HG02973 (cell line): ENCODE results near the gene COQ10A.
A peak's percentile ranks its signal among the peaks of the same experiment; 100 is the strongest.
"Not testable (repeated sequence)": the region's sequence is repeated elsewhere in the genome, so short reads cannot be mapped to it uniquely, and the experiment has no call there.

Source experiments
- ATAC-seq: cut with Tn5 transposase; IDR thresholded peaks from one replicate; pipeline ENCODE4 v1.9.1; 2021; ENCODE audit warnings: moderate library complexity; ENCODE audit not compliant: unreplicated experiment

The COQ10A gene

DNA sequence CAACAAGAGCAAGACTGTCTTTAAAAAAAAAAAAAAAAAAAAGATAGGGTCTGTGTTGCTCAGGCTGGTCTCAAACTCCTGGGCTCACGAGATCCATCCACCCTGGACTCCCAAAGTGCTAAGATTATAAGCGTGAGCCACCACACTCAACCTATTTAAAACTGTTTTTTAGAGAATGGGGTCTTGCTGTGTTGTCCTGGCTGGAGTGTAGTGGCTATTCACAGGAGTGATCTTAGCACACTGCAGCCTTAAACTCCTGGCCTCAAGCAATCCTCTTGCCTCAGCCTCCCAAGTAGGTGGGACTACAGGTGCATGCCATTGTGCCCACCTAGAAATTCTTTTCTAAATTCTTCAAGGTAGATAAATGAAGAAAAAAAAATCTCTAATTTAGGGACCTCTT lies 7.6 kb downstream of the COQ10A start:
- no peak for ATAC-seq

- no peak for ATAC-seq
Measured at GRCh38 chr12:56278905-56279304, 12.2 kb downstream of the COQ10A start.

- ATAC-seq, result no peak
Measured at GRCh38 chr12:56280849-56281248, 14.1 kb downstream of the COQ10A start.

DNA sequence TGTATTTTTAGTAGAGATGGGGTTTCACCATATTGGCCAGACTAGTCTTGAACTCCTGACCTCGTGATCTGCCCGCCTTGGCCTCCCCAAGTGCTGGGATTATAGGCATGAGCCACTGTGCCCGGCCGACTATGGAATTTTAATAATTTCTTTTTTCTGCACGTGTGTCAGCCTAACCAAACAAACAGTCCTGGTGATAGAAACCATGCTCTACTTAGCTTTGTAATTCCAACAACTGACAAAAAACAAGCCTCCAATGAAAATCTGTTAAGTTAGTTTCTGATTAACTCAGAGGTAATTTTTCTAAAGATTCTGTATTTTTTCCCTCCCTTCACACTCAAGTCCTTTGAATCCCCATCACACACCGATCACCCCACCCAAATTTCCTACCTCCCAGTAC lies 15.3 kb downstream of the COQ10A start:
- ATAC-seq, result no peak

GRCh38 chr12:56282579-56282978 lies 15.8 kb downstream of the COQ10A start:
- no peak for ATAC-seq

GRCh38 chr12:56284263-56284662 lies 17.5 kb downstream of the COQ10A start:
- not testable (repeated sequence) for ATAC-seq

DNA sequence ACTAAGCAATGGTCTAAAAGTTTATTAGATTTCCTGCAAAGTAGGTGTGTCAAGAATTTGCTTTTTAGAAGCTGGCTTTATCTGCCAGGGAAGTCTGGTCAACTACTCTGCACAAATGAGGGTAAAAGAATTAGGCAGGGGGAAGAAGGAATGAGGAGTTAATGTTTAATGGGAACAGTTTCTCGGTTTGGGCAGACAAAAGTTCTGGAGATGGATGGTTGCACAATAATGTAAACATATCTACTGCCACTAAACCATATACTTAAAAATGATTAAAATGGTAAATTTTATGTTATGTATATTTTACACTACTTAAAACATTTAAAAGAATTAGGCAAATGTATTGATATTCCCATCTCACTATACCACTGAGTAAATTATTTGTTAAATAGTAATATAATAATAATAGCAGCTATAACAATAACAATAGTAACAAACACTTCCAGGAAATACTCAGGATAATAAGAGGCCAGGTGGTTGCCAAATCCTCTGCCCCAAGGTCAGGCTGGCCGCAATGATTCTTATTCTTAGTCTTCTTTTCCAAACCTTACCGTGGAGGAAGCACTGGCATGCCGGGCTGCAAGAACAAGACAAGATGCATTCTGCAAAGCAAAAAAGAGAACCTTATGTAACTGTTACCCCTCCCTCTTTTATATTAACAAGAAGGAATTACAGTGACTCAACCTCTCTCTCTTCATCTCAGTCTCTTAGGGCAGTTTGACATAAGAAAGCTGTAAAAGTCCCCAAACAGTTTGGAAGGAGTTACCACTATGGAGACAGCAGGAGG lies 19.5 kb downstream of the COQ10A start:
- no peak for ATAC-seq

- no peak for ATAC-seq
Measured at GRCh38 chr12:56288705-56289387, 22.1 kb downstream of the COQ10A start.

DNA sequence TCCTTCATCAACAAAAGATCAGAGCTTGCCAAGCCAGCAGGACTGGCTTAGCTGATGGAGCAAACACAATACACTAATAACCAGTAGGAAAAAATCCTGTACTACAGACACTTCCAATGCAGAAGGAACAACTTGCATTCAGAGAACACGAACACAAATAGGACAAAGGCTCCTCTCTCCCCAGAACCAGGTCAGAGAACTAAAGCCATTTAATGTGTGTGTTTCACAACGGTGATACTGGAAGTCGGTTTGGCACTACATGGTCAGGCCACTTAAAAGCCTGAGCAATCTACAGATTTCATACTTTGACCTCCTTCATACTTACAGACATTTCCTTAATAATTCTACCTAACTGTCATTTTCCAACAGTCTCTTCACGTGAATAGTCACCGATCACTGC lies 27.1 kb downstream of the COQ10A start:
- ATAC-seq, result no peak

DNA sequence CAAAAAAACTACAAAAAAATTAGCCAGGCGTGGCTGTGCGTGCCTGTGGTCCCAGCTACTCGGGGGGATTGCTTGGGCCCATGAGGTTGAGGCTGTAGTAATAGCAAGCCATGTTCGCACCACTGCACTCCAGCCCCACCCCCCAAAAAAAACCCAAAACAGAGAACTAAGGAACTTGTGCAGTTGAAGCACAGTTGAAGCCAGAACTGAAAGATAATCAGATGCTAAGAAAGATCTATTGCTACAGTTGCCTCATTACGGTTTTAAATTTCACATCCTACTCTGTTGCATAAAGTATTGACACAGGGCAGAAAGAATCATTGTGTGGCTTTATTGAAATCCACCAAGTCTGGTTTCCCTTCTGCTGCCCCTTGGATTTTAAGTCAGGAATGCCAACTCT lies 29.6 kb downstream of the COQ10A start:
- ATAC-seq, result no peak

DNA sequence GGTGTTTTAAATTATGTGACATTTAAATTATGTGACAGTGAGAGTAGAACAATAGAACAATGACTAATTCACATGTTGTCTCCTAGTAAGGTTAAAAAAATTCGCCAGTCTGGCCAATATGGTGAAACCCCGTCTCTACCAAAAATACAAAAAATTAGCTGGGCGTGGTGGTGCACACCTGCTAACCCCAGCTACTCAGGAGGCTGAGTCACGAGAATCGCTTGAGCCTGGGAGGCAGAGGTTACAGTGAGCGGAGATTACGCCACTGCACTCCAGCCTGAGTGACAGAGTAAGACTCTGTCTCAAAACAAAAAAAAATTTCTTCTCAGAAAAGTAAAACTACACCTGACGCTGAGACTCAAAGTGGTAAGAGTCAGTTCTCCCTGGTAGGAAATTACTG lies 30.7 kb downstream of the COQ10A start:
- no peak for ATAC-seq

GRCh38 chr12:56298828-56299227 lies 32.1 kb downstream of the COQ10A start:
- no peak for ATAC-seq

DNA sequence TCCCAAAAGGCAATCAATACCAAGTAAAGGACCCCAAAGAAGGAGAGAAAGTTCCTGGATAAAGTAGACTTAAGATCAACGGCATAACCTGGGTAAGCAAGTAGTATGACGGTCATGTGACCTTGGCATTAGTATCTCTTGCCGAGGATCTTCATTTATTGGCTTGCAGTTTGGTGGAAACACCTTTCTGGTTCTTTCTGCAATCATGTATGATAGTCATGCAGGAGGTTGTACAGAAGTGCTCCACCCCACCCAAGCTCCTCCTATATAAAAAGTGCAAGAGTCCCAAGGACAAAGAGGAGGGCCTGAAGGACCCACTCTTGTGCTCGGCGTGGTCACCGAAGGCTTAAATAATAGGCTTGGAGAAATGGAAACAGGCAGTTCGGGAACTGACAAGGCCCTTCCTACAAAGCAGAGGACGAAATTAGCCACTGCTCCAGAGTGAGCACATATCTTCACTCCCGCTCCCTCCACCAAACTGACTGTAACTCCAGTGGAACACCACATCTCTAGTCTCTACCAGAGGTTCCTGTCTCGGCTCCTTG lies 32.6 kb downstream of the COQ10A start:
- ATAC-seq, result no peak

GRCh38 chr12:56299853-56300643 lies 33.3 kb downstream of the COQ10A start, which contains the start of gene CS:
TSS of gene CS (minus strand) at chr12:56300330. CDS start at chr12:56300201, 129 bp downstream.
- ATAC-seq, result peak; percentile 89

GRCh38 chr12:56300644-56301464 lies 34.1 kb downstream of the COQ10A start:
- no peak for ATAC-seq

DNA sequence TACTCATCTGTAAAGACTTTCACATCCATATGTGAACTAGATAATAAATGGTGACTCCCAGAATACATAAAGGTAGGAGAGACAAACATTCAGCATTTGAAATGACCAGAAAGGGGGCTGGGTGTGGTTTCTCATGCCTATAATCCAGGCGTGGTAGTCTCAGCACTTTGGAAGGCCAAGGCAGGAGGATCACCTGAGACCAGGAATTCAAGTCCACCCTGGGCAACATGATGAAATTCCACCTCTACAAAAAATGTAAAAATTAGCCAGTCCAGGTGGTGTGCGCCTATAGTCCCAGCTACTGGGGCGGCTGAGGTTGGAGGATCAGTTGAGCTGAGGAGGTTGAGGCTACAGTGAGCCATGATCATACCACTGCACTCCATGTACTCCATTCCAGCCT lies 37.5 kb downstream of the COQ10A start:
- no peak for ATAC-seq

DNA sequence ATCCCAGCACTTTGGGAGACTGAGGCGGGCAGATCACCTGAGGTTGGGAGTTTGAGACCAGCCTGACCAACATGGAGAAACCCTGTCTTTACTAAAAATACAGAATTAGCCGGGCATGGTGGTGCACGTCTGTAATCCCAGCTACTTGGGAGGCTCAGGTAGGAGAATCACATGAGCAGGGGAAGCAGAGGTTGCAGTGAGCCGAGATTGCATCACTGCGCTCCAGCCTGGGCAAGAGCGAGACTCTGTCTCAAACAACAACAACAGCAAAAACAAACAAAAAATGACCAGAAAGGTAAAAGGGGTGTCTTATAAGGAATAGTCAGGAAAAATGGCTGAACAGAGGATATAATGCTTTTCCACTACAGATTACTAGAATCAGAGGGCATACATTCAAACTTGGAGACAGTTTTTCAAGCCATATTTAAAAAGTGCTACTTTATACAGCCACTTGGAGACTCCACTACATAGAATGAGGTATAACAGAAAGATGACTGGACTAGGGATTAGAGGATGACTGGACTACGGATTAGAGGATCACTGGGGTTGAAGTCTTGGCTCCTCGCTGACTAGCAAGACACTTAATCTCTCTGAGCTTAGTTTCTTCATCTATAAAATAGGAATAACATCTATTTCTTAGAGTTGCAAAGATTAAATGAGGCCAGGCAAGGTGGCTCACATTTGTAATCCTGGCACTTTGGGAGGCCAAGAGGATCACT lies 38.3 kb downstream of the COQ10A start:
- no peak for ATAC-seq

DNA sequence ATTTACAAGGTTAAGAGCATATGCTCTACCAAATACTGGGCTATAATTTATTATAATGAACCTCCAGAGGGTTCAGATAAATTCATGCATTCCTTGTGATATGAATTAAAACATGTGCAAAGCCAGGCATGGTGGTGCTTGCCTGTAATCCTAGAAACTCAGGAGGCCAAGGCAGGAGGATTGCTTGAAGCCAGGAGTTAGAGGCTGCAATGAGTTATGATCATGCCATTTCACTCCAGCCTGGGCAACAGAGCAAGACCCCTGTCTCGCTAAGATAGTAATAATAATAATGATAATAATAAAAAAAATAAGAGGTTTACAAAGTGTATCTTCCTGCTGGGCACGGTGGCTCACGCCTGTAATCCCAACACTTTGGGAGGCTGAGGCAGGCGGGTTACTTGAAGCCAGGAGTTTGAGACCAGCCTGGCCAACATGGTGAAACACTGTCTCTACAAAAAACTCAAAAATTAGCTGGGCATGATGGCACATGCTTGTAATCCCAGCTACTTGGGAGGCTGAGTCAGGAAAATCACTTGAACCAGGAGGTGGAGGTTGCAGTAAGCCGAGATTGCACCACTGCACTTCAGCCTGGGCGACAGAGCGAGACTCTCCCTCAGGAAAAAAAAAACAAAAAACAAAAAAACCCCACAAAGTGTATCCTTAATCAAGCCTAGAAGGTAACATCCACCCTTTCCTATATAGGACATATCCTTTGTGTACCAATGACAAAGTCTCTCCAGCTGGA lies 40.7 kb downstream of the COQ10A start:
- no peak for ATAC-seq

GRCh38 chr12:56308714-56309113 lies 42.0 kb downstream of the COQ10A start:
- no peak for ATAC-seq
